ENCODE measurements around the gene RASGRF2.

DNA sequence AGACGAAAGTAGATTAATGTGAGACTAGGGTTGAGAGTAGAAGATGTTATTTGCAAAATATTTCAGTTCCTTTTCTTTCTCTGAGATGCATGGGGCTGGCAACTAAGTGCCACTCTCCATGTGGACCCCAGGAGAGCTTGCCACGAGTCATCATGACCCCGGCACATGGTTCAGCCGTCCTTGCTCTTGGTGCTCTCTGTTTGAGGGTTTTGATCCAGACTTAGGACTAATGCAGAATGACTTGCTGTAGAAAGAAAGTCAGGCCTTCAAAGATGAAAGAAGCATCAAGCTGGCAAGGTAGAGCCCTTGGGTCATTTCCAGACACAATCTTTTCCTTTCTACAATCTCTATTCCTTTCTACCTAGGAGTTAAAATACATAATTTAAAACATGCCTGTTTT, 84.7 kb downstream of the RASGRF2 start:
- TF ChIP-seq POLR2AphosphoS5 (IDR thresholded peaks at IDR 0.05; ENCODE audit: low read depth, low read length) (no peak), TAF1 (IDR thresholded peaks at IDR 0.05; ENCODE audit: borderline replicate concordance, low read depth, low read length) (no peak), POLR2A (IDR thresholded peaks at IDR 0.05; ENCODE audit: low read depth, low read length) (no peak)
